HG02973 (cell line): ENCODE data around the gene PDE4DIP.
"Not testable (repeated sequence)": the region's sequence is repeated elsewhere in the genome, so short reads cannot be mapped to it uniquely, and the experiment has no call there.

Source experiments
- ATAC-seq: cut with Tn5 transposase; IDR thresholded peaks from one replicate; pipeline ENCODE4 v1.9.1; 2021; ENCODE audit warnings: moderate library complexity; ENCODE audit not compliant: unreplicated experiment

PDE4DIP gene

DNA sequence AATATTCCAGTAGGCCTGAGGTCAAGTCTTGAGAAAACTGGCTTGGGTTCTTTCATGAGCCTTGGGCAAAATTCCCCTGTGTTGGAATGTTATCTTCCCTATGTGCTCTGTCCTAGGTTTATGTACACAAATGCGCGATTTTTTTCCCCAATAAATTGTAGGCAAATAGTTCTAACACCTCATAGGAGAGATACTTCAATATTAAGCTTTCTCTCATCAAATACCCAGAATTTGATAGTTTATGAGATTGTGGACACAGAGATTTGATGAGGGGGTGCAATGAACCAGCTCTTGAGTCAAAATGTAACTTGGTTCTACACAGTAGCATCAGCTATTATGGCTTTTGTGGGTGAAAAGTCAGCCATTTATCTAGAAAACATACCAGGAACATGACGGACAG, 220.4 kb downstream of the PDE4DIP start:
- not testable (repeated sequence) for ATAC-seq

DNA sequence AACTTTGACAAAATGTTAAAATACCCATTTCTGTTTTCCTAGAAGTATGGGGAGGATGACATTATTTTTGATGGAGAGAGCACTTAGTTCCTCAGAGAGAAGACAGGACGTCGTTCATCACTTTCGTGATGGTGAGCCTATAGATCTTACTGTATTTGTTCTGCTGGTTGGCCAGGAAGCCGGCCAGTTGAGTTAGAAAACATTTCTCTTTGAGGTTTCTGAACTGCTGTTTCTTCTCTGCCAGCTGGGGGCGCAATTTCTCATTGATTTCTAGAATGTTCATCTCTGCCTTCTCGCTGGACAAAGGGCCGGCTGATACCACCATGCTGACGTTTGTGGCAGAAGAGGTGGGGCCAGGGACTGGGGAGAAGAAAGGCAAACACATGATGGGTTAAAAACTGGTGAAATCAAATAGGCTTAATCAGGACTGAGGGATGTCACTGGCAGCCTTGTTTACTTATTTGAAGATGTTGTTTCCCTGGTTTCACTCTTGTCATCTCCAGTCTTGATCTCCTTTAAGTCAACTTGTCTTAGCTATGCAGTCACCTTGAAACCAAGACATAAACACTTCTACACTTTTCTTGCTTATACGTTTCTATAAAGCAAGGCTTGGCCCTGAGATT, 231.4 kb downstream of the PDE4DIP start:
- not testable (repeated sequence) for ATAC-seq
